Gastrocnemius medialis (tissue), 4 donors: ENCODE measurements around the gene ZNRF3.

ENCODE experiments used
- CTCF ChIP-seq, 5 experiments: fragments of 450-650 bp in 3 of 5; fragments of 200-600 bp in 2 of 5; sonication (generic) in 2 of 5; IDR thresholded peaks in 4 of 5; conservative IDR thresholded peaks in 1 of 5; 1 replicate in 4 of 5; 2 replicates in 1 of 5; pipeline ENCODE4 v1.5.1; 2016 to 2019; ENCODE audit warnings: antibody characterized with exemption in 5 of 5, mild to moderate bottlenecking in 3 of 5, moderate library complexity in 3 of 5
- POLR2A ChIP-seq, 2 donors: fragments of 450-650 bp; IDR thresholded peaks; one replicate each; pipeline ENCODE4 v1.6.1; 2017; ENCODE audit warnings: antibody characterized with exemption in 2 of 2, mild to moderate bottlenecking in 2 of 2, moderate library complexity in 2 of 2

GRCh38 chr22:29072193-29072978, 189.0 kb downstream of the ZNRF3 start:
- no peak for TF ChIP-seq CTCF (IDR thresholded peaks at IDR 0.05 in 4 of 5, conservative IDR thresholded peaks at IDR 0.05 in 1 of 5)
- TF ChIP-seq POLR2A (IDR thresholded peaks at IDR 0.05): no peak
